MM.1S (cell line): ENCODE results near the gene GPATCH4.
"Not testable (repeated sequence)": the region's sequence is repeated elsewhere in the genome, so short reads cannot be mapped to it uniquely, and the experiment has no call there.

Experiments
- DNase-seq: peaks from one replicate; pipeline ENCODE4 v3.0.0-alpha.2; 2015
- H2AFZ ChIP-seq: fragments of 300-600 bp; sonication (generic); 2 replicates; pipeline ENCODE4 v1.6.0; 2016; ENCODE audit warnings: antibody characterized with exemption, low read length
- H3F3A ChIP-seq: fragments of 300-600 bp; sonication (generic); 2 replicates; pipeline ENCODE4 v1.6.1; 2016; ENCODE audit warnings: mild to moderate bottlenecking, antibody characterized with exemption, low read length, moderate library complexity, mixed read lengths; ENCODE audit not compliant: insufficient read depth
- H3K27ac ChIP-seq: fragments of 300-600 bp; sonication (generic); 2 replicates; pipeline ENCODE4 v1.5.1; 2016; ENCODE audit warnings: mild to moderate bottlenecking, low read length
- H3K27me3 ChIP-seq: fragments of 300-600 bp; sonication (generic); replicated peaks from 2 replicates; pipeline ENCODE4 v1.6.0; 2016; ENCODE audit warnings: low read length; ENCODE audit not compliant: insufficient read depth
- H3K36me3 ChIP-seq: fragments of 300-600 bp; sonication (generic); replicated peaks from 2 replicates; pipeline ENCODE4 v1.6.1; 2016; ENCODE audit warnings: mild to moderate bottlenecking, low read length, mixed read lengths; ENCODE audit not compliant: insufficient read depth
- H3K4me1 ChIP-seq: fragments of 300-600 bp; sonication (generic); 2 replicates; pipeline ENCODE4 v1.6.1; 2016; ENCODE audit warnings: low read length, mixed read lengths
- H3K4me2 ChIP-seq: fragments of 300-600 bp; sonication (generic); 2 replicates; pipeline ENCODE4 v1.6.0; 2016; ENCODE audit warnings: low read depth, low read length
- H3K4me3 ChIP-seq: fragments of 300-600 bp; sonication (generic); 2 replicates; pipeline ENCODE4 v1.5.1; 2016; ENCODE audit warnings: low read length, mixed read lengths
- H3K79me2 ChIP-seq: fragments of 300-600 bp; sonication (generic); 2 replicates; pipeline ENCODE4 v1.6.1; 2016; ENCODE audit warnings: mixed run types, low read length, mixed read lengths
- H3K9ac ChIP-seq: fragments of 300-600 bp; sonication (generic); 2 replicates; pipeline ENCODE4 v1.6.1; 2016; ENCODE audit warnings: low read length, mixed read lengths
- H3K9me2 ChIP-seq: fragments of 300-600 bp; sonication (generic); replicated peaks from 2 replicates; pipeline ENCODE4 v1.6.1; 2016; ENCODE audit warnings: mild to moderate bottlenecking, low read length, mixed read lengths; ENCODE audit not compliant: insufficient read depth
- H3K9me3 ChIP-seq: fragments of 300-600 bp; sonication (generic); replicated peaks from 2 replicates; pipeline ENCODE4 v1.6.1; 2016; ENCODE audit warnings: mild to moderate bottlenecking, low read length, mixed read lengths; ENCODE audit not compliant: insufficient read depth
- H4K20me1 ChIP-seq: fragments of 300-600 bp; sonication (generic); 2 replicates; pipeline ENCODE4 v1.6.1; 2016; ENCODE audit warnings: mild to moderate bottlenecking, low read length, moderate library complexity, mixed read lengths; ENCODE audit not compliant: insufficient read depth
- EZH2 ChIP-seq: fragments of 300-600 bp; sonication (generic); optimal IDR thresholded peaks from 2 replicates; pipeline ENCODE3; 2017; ENCODE audit warnings: low read depth, mild to moderate bottlenecking, antibody characterized with exemption, low read length, mixed read lengths
- EZH2phosphoT487 ChIP-seq: fragments of 300-600 bp; sonication (generic); IDR thresholded peaks from 2 replicates; pipeline ENCODE4 v1.6.1; 2018; ENCODE audit warnings: antibody characterized with exemption, low read length
- TF ChIP-seq, protein P1 (sequence below): fragments of 300-600 bp; sonication (generic); IDR thresholded peaks from 2 replicates; pipeline ENCODE4 v1.5.1; 2016; ENCODE audit warnings: antibody characterized with exemption, low read length, mixed read lengths

The GPATCH4 gene

DNA sequence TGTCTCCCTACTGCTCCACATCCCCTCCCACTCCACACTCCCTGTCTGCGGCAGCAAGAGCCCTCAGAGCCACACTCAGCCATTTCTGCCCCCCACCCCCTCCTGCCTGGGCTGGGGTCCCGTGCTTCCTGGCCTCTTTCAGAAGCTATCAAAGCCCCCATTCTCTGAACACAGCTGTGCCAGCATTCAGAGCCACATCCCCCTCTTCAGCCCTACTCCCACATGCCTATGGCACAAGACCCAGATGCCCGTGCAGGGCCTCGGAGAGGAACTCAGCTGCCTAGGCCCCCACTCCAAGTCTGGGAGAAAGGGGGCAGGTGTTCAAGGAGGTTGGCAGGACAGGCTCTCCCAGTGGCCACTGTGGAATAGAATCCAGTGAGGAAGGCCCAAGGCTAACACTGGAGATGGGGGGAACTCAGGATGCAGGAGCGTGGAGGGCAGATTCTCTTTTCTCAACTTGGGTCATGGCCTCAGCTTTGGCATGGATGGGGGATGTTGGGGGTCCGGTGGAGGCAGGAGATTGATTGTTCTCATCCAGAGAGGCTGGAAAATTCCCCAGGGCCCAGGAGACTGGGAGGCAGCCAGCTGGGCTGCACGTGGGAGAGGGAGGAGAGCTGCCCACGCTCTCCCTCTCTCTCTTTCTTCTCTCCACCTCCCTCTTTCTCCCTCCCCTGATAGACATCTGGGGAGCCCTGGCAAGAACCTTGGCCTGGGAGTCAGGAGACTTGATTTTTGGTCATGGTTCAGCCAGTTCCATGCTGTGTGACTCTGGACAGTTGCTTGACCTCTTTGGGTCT lies 37.1 kb upstream of the GPATCH4 start:
- no peaks in the 10 kb centered on the region for H3K79me2 ChIP-seq
- H3F3A ChIP-seq: peaks cover 13% of the 10 kb centered on the region
- H3K4me3 ChIP-seq: no peak overlapping the region
- no peaks in the 10 kb centered on the region for H3K27me3 ChIP-seq
- H3K4me1 ChIP-seq: no peaks in the 10 kb centered on the region
- no peaks in the 10 kb centered on the region for H3K36me3 ChIP-seq
- no peak overlapping the region for H2AFZ ChIP-seq
- 0 out of 2 replicates have a peak, but pooled peaks cover 7% of the 10 kb centered on the region for H4K20me1 ChIP-seq
- H3K4me2 ChIP-seq: no peak overlapping the region
- TF ChIP-seq, protein P1, sequence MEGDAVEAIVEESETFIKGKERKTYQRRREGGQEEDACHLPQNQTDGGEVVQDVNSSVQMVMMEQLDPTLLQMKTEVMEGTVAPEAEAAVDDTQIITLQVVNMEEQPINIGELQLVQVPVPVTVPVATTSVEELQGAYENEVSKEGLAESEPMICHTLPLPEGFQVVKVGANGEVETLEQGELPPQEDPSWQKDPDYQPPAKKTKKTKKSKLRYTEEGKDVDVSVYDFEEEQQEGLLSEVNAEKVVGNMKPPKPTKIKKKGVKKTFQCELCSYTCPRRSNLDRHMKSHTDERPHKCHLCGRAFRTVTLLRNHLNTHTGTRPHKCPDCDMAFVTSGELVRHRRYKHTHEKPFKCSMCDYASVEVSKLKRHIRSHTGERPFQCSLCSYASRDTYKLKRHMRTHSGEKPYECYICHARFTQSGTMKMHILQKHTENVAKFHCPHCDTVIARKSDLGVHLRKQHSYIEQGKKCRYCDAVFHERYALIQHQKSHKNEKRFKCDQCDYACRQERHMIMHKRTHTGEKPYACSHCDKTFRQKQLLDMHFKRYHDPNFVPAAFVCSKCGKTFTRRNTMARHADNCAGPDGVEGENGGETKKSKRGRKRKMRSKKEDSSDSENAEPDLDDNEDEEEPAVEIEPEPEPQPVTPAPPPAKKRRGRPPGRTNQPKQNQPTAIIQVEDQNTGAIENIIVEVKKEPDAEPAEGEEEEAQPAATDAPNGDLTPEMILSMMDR: no peak
- no peak for TF ChIP-seq EZH2
- no peak for TF ChIP-seq EZH2phosphoT487
- DNase-seq: no peak
- no peaks in the 10 kb centered on the region for H3K9me2 ChIP-seq
- H3K9me3 ChIP-seq: no peaks in the 10 kb centered on the region
- no peak overlapping the region for H3K9ac ChIP-seq
- H3K27ac ChIP-seq: no peak overlapping the region

DNA sequence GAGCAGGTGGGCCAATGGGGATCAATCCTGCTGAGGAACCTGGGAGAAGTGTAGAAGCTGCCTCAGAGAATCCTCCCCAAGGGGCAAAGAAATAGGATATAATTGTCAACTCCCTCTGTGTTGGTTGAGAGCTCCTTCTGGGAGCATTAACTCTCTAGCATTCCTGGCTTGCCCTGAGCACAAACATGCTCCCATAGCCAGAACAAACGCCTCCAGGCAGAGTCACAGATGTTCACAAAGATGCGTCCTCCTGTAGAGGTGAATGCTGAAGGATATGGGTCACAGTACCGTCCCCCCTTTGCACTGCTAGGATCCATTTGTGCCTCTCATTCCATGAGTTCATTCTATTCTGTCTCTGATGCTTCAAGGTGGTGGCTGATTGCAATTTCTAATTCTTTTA lies 31.1 kb upstream of the GPATCH4 start:
- Histone ChIP-seq H3K4me1 (peaks cover 3% of the 10 kb centered on the region; the same call in 1 of the 2 replicates), H3K27me3 (peaks cover 29% of the 10 kb centered on the region), H2AFZ (no peak overlapping the region), H4K20me1 (no peaks in the 10 kb centered on the region), H3K9ac (no peak overlapping the region), H3K27ac (no peak overlapping the region), H3K36me3 (no peaks in the 10 kb centered on the region), H3K9me2 (no peaks in the 10 kb centered on the region), H3K79me2 (no peaks in the 10 kb centered on the region), H3K9me3 (no peaks in the 10 kb centered on the region), H3K4me3 (no peak overlapping the region), H3F3A (peaks cover 2% of the 10 kb centered on the region; the same call in 1 of the 2 replicates), H3K4me2 (no peak overlapping the region)
- no peak for DNase-seq
- TF ChIP-seq EZH2: no peak
- TF ChIP-seq EZH2phosphoT487: no peak
- TF ChIP-seq, protein P1: no peak

DNA sequence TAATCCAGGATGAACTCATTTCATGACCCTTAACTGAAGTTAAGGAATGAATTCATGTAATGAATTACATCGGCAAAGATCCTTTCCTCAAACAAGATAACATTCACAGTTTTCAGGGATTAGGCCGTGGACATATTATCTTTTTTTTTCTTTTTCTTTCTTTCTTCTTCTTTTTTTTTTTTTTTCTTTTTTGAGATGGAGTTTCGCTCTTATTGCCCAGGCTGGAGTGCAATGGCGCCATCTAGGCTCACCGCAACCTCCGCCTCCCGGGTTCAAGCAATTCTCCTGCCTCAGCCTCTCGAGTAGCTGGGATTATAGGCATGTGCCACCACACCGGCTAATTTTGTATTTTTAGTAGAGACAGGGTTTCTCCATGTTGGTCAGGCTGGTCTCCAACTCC lies 29.9 kb upstream of the GPATCH4 start:
- not testable (repeated sequence) for H3K4me3 ChIP-seq, H3K9me3 ChIP-seq, H3K36me3 ChIP-seq, H3F3A ChIP-seq, H3K4me1 ChIP-seq, H3K4me2 ChIP-seq, H2AFZ ChIP-seq, H3K79me2 ChIP-seq, H3K27ac ChIP-seq, H4K20me1 ChIP-seq, H3K9me2 ChIP-seq, H3K9ac ChIP-seq, DNase-seq
- H3K27me3 ChIP-seq: peaks cover 36% of the 10 kb centered on the region

DNA sequence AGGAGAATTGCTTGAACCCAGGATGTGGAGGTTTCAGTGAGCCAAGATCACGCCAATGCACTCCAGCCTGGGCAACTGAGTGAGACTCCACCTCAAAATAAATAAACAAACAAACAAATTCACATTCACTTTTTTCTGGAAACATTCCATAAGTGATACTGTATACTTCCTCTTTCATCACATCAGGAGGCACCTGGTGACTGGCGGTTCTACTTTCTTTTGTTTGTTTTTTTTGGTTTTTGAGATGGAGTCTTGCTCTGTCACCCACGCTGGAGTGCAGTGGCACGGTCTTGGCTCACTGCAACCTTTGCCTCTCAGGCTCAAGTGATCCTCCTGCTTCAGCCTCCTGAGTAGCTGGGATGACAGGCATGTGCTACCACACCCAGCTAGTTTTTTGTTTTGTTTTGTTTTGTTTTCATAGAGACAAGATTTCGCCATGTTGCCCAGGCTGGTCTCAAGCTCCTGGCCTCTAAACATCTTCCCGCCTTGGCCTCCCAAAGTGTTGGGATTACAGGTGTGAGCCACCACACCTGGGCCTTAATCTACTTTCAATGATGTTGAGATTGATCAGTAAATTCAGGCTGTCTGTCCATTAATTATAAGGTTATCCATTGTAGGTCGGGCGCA lies 28.7 kb upstream of the GPATCH4 start:
- H3K9ac ChIP-seq: no peak overlapping the region
- TF ChIP-seq, protein P1: no peak
- TF ChIP-seq EZH2 (no peak), EZH2phosphoT487 (no peak)
- H2AFZ ChIP-seq: no peak overlapping the region
- H3K4me1 ChIP-seq: peaks cover 13% of the 10 kb centered on the region
- H3K9me3 ChIP-seq: no peaks in the 10 kb centered on the region
- H3K36me3 ChIP-seq: no peaks in the 10 kb centered on the region
- H4K20me1 ChIP-seq: no peaks in the 10 kb centered on the region
- H3K9me2 ChIP-seq: no peaks in the 10 kb centered on the region
- peaks cover 5% of the 10 kb centered on the region; the same call in 1 of the 2 replicates for H3F3A ChIP-seq
- H3K79me2 ChIP-seq: no peaks in the 10 kb centered on the region
- no peak overlapping the region for H3K4me2 ChIP-seq
- peaks cover 48% of the 10 kb centered on the region for H3K27me3 ChIP-seq
- no peak overlapping the region for H3K27ac ChIP-seq
- H3K4me3 ChIP-seq: no peak overlapping the region
- DNase-seq: no peak
